Stimulated activated CD8-positive, alpha-beta memory T cell treated with anti-CD3 and anti-CD28 coated beads, Interleukin-15, amount 100 ng/mL, for 1 hour (primary cell): ENCODE results near the gene LRRC7.

Source experiments
- DNase-seq: peaks from one replicate; pipeline ENCODE4 v3.0.0-alpha.2; 2020; ENCODE audit warnings: low read depth

LRRC7 gene

GRCh38 chr1:70093250-70093975 is 525.7 kb downstream of the LRRC7 start:
- DNase-seq, result no peak

DNA sequence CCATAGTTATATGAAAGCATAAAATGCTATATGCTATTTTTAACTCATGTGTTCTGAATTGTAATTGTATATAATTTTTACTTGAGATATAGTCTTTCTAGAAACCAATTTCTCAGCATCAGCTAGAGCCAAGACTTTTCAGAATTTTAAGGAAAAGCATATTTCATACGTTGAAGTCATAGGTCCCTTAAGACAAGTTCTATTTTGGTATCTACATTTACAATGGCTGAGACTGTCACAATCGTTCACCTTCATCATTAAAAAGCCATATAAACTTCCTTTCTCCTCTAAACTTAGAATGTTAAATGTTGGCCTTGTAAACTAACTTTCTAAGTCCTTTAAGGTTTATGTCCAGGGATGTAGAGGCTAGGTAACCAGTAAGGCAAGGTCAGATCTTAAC is 533.5 kb downstream of the LRRC7 start:
- no peak for DNase-seq

DNA sequence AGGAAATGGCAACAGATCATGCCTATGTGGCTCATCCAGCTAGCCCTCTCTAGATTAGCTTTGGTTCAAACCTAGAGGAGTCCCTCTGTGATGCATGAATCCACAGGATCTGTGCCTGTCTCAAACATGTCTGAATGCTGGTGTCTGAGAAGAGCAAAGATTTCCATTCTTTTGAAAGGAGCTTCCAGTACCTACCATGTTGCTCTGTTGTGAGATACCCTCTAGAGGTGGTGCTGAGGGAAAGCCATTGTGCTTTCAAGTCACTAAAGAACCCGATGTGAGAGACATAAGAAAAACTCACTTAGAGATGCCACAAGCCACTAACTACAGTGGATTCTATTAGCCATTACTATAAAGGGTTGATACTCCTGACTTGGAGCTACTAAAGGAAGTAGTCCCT is 534.1 kb downstream of the LRRC7 start:
- no peak for DNase-seq

DNA sequence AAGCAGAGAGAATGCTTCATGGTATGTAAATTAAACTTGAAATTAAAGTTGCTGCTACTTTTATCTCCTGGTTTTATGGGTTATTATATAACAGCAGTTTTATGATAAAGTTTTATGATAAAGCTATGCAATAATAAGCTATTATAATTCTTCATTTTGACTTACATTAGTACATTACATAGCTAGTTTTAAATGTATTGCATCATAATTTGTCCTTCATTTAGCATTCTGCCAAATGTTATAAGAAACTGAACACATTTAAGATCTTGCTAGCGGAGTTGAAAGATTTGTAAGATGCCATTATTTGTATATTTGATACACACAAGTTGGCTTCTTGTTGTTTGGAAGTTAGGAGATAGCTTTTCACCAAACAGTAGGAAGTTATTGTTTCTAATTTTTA is 536.0 kb downstream of the LRRC7 start:
- no peak for DNase-seq

DNA sequence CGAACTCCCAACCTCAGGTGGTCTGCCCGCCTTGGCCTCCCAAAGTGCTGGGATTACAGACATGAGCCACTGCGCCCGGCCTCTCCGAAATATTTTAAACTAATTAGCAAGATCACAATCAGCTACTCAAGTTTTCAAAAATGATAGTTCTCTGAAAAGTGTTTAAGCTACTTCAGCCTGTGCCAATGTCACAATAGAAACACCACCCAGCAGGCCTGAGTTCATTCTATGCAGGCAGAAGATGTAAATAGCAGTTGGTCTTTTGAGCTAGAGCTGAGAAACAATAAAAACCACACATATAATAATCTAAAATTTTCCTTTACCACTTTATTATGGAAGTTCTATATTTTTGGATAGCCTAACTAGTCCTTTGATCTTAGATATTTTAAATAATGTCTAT is 541.5 kb downstream of the LRRC7 start:
- no peak for DNase-seq

DNA sequence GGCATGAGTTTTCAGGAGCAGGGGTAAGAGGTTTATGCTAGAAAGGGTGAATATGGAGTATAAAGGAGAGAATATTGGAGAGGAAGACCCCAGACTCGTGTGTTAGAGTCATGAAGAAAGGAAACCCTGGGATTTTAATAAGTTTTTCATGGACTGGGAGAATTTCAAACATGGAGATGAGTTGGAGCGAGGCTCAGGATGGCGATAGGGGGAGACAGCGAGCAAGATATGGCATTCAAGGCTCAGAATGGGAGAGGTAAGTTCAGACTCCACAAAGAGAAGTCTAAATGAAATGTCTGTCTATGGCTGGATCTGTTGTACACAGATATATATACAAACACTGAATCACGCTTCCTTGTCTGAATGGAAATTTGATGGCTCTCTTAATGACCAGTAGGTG is 545.1 kb downstream of the LRRC7 start:
- no peak for DNase-seq

- DNase-seq, result no peak
These were observed 547.6 kb downstream of the LRRC7 start for GRCh38 chr1:70115315-70115714.

DNA sequence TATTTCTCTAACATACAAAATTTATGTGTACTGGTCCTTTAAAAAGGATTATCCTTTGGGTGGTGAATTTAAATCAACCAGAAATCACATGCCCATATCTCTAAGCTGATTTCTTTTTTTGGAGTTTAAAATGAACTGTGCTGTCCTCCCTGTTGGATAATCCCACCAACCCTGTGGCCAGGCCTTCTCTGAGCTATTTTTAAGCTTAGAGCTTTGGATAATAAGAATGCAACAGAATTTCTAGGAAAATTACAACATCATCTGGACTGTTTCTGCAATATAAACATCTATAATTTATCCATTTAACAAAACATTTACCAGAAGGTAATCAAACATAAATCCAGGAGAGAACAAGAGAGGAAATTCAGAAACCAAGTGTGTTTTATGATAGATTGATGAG is 549.3 kb downstream of the LRRC7 start:
- DNase-seq, result no peak

DNA sequence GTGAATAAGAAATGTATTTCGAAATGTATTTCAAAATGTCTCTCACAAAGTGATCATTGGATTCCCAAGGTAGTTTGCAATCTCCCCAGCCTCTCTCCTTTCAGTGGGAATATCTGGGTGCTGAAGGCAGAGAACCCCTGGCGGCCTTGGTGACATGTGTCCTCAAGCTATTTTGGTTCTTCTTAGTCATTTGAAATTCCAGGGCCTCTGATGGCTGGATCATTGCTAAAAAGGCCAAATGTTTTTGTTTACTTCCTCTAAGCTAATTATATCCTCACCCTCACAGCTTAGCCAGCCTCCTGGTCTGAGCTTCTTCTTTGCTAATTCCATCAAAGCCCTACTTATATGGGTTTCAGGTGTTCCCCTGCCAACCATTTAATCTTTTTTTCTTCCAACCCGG is 566.4 kb downstream of the LRRC7 start:
- DNase-seq, result no peak

GRCh38 chr1:70140343-70140742 is 572.6 kb downstream of the LRRC7 start:
- no peak for DNase-seq

- no peak for DNase-seq
These were observed 573.2 kb downstream of the LRRC7 start for GRCh38 chr1:70140894-70141293.

DNA sequence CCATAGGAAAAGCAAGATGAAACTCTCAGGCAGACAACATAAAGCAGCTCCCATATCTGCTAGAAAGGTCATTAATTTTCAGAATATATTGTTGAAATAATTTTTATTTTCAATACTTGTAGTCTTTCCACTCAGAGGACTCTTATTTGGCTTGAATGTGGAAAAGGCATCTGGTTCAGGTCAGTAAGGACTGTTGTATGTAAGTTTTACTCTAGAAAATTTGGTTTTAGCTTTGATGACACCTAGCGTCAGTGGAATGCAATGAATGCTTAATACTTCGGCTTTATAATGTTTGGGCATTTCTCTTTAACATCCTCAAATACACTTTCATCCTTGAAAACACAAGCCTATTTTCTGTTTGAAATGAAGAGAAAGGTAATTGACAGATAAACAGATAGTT is 574.4 kb downstream of the LRRC7 start:
- DNase-seq, result no peak

DNA sequence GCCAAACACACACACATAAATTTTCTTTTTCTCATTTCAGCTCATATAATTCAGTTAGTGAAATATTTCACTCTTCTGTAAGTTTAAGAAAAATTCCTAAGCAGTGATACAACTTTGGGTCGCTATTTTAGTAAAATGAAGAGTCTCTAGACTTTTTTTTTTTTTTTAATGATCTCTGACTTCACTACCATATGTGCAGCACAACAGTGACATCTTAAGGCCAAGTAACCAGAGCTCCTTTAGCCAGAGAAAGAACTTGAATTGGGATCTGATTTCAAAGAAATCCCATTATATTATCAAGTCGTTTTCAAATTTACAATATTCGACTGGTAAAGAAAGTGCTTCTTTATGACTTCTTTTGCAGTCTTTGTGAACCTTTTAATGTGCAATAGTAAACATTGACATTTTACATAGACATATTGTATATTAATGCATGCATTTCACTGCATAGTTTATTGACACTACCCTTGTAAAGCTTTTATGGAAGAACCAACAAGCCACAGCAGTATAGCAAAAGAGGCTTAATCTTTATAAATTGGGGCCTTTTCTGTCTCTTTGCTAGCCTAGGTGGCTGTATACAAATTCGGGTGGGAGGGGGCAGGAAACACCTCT is 575.4 kb downstream of the LRRC7 start:
- no peak for DNase-seq

DNA sequence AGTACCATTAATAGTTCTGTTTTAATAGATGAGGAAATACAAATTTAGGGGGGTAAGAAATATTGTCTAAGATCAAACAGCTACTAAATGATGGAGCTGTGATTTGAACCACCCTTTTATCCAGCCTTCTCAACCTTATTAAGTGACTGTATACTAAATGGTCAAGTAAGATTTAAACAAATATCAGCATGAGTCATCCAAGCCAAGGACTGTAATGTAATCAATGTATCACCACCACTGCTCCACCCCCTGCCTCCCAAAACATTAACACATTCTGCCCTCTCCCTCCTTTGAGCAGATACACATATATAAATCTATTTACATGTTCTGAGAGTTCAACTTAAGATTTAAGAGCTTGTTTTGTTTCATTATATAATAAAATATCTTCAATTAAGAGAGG is 578.8 kb downstream of the LRRC7 start:
- DNase-seq, result no peak

DNA sequence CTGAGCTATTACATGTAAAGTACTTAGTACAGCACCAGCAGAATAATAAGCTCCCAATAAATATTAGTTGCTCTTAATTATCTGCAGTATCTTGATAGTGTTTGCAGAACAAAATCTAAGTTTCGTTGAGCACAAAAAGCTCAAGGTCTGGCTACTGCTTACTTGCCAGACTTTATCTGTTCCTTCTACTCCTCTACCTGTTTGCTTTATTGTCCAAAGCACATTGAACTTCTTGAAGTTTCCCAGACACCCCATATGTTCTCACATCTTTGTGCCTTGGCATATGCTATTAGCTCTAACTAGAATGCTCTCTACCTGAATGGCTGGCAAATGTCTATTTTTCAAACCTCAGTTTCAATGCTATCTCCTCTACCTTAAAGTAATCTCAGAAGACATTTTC is 582.7 kb downstream of the LRRC7 start:
- DNase-seq, result no peak

GRCh38 chr1:70153739-70154138 is 586.0 kb downstream of the LRRC7 start:
- no peak for DNase-seq

GRCh38 chr1:70156529-70157120 is 588.9 kb downstream of the LRRC7 start:
- DNase-seq, result no peak

DNA sequence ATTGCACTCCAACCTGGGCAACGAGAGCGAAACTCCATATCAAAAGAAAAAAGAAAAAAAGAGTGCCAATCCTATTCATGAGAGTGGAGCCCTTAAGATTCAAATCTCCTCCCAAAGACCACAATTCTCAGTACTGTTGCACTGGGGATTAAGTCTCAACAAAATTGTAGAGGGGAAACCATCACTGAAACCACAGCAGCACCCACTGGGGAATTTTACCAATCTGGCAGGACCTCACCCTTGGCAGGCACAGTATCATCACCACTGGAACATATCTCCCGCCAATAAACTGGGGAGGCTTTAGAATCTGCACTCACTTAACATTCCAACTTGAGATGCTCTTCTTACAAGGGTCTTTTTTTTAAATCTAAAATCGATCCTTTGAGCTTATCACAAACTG is 596.6 kb downstream of the LRRC7 start:
- DNase-seq, result no peak

GRCh38 chr1:70168283-70168682 is 600.6 kb downstream of the LRRC7 start:
- DNase-seq, result no peak

DNA sequence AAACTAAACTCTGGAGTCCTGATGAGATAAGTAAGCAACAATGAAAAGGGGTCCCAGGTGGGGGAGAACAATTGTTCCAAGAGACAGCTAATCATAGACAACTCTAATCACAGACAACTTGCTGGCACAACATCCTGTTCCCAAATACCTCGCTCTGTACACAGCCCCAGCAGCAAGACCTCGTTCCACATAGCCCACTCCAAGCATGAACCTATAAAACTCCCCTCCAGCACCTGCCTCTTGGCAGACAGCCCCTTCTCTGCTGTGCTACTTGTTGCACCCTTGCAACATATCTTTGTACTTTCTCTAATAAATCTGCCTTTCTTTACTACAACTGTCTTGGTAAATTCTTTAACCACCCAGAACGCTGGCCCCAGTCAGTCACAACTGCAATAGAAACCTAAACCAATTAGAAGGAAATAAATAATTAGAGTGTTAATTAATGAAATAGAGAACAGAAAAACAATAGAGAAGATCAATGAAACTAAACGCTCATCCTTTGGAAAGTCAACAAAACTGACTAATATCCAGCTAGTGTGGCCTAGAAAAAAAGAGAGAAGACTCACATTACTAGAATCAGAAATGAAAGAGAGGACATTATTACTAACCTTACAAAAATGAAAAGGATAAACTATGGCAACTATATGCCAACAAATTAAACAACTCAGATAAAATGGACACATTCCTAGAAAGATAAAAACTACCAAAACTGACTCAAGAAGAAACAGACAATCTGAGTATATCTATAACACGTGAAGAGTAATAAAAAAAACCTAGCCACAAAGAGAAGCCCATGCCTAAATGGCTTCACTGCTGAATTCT is 601.5 kb downstream of the LRRC7 start:
- no peak for DNase-seq

- no peak for DNase-seq
These were observed 603.8 kb downstream of the LRRC7 start for GRCh38 chr1:70171512-70171911.
